SK-N-MC (cell line): ENCODE results near the gene INSIG2.

ENCODE experiments used
- EZH2 ChIP-seq: fragments of 200-600 bp; sonication (generic); IDR thresholded peaks from one replicate; pipeline ENCODE4 v1.6.1; 2017; ENCODE audit warnings: antibody characterized with exemption
- FOXP2 ChIP-seq: optimal IDR thresholded peaks from 2 replicates; pipeline ENCODE3; 2011; ENCODE audit warnings: mild to moderate bottlenecking, moderate library complexity; ENCODE audit not compliant: insufficient read depth; ENCODE audit errors: extremely low read length, control extremely low read depth
- POLR2AphosphoS5 ChIP-seq: IDR thresholded peaks from 2 replicates; pipeline ENCODE4 v1.6.1; 2012; ENCODE audit warnings: mild to moderate bottlenecking, low read depth, low read length, borderline replicate concordance

DNA sequence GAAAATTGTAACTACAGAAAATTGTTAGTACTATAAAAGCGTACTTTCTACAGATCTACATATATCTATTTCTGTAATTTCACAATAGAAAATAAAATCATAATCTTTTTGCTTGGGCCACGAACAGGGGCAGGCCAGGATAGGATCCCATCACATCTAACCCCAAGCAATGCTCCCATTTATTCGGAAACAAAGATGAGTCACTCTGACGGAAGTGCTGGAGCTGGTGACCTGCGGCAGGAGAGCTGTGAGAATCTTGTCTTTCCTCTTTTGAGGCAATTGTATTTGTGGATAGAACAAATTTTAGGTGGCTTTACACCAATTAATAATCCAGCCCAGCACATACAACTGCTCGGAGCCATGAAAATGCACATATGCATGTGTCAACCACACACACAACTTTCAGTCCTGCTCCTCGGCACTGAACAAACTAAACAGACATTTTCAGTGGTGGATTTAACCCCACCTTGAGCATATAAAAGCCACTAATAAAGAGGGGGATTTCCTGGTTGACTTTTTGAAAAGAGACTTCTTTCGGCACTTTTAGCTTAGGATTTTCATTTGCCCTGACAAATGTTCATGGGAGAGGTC lies 22.3 kb upstream of the INSIG2 start:
- TF ChIP-seq POLR2AphosphoS5 (no peak), EZH2 (no peak), FOXP2 (no peak)
